Liver (tissue), 9 donors: Measurements from ENCODE around the gene MOGAT3. TPM values are rescaled to one million over a fixed set of nuclear protein-coding genes. Genes with fewer than 3 reads are reported as not detected.

Experiments used
- DNase-seq: peaks from one replicate; pipeline ENCODE4 v3.0.0-alpha.2; 2017; ENCODE audit warnings: low spot score
- H3K27ac ChIP-seq, 2 donors: one replicate each; pipeline ENCODE4 v1.7.0; 2013; ENCODE audit warnings: inconsistent platforms in 2 of 2, low read length in 2 of 2, control low read depth in 1 of 2, low read depth in 1 of 2, mild to moderate bottlenecking in 1 of 2
- H3K27me3 ChIP-seq, 4 donors: one replicate each; pipeline versions ENCODE4 v1.6.1 to v1.7.0; 2013; ENCODE audit warnings: low read length in 3 of 4, inconsistent platforms in 1 of 4, mild to moderate bottlenecking in 1 of 4, moderate library complexity in 1 of 4; ENCODE audit not compliant: control insufficient read depth in 4 of 4, insufficient read depth in 4 of 4
- H3K36me3 ChIP-seq, 4 donors: one replicate each; pipeline versions ENCODE4 v1.6.1 to v1.7.0; 2013; ENCODE audit warnings: low read length in 3 of 4, mild to moderate bottlenecking in 3 of 4, low read depth in 1 of 4, moderate library complexity in 1 of 4; ENCODE audit not compliant: control insufficient read depth in 4 of 4, insufficient read depth in 3 of 4
- H3K4me1 ChIP-seq, 4 donors: one replicate each; pipeline versions ENCODE4 v1.6.1 to v1.7.0; 2013; ENCODE audit warnings: low read length in 3 of 4, mild to moderate bottlenecking in 3 of 4, moderate library complexity in 1 of 4; ENCODE audit not compliant: control insufficient read depth in 4 of 4, insufficient read depth in 4 of 4
- H3K4me3 ChIP-seq, 3 donors: one replicate each; pipeline versions ENCODE4 v1.6.1 to v1.7.0; 2013; ENCODE audit warnings: low read length in 3 of 3, control low read depth in 1 of 3, low read depth in 1 of 3, mild to moderate bottlenecking in 1 of 3
- H3K9ac ChIP-seq, 2 donors: one replicate each; pipeline ENCODE4 v1.7.0; 2013; ENCODE audit warnings: low read length in 2 of 2, mild to moderate bottlenecking in 2 of 2, moderate library complexity in 2 of 2, control low read depth in 1 of 2, low read depth in 1 of 2
- H3K9me3 ChIP-seq, 4 donors: one replicate each; pipeline versions ENCODE4 v1.6.1 to v1.7.0; 2013; ENCODE audit warnings: low read length in 3 of 4; ENCODE audit not compliant: control insufficient read depth in 4 of 4
- EGR1 ChIP-seq, 2 donors: IDR thresholded peaks; 2 replicates each; pipeline ENCODE4 v1.6.1; 2016 to 2018; ENCODE audit warnings: antibody characterized with exemption in 2 of 2, low read depth in 2 of 2
- FOXA1 ChIP-seq: IDR thresholded peaks from 2 replicates; pipeline ENCODE4 v1.6.1; 2016; ENCODE audit warnings: antibody characterized with exemption
- FOXA2 ChIP-seq: IDR thresholded peaks from 2 replicates; pipeline ENCODE4 v1.6.1; 2016; ENCODE audit warnings: antibody characterized with exemption
- HNF4A ChIP-seq, 2 donors: conservative IDR thresholded peaks; 2 replicates each; pipeline ENCODE4 v1.6.1; 2016; ENCODE audit warnings: antibody characterized with exemption in 2 of 2, mild to moderate bottlenecking in 2 of 2
- JUND ChIP-seq, 2 donors: IDR thresholded peaks; 2 replicates each; pipeline ENCODE4 v1.6.1; 2016; ENCODE audit warnings: antibody characterized with exemption in 2 of 2
- NR2F2 ChIP-seq: IDR thresholded peaks from 2 replicates; pipeline ENCODE4 v1.6.1; 2016; ENCODE audit warnings: antibody characterized with exemption
- RAD21 ChIP-seq, 2 donors: IDR thresholded peaks; 2 replicates each; pipeline ENCODE4 v1.6.1; 2016; ENCODE audit warnings: antibody characterized with exemption in 2 of 2, mild to moderate bottlenecking in 2 of 2
- SP1 ChIP-seq: IDR thresholded peaks from 2 replicates; pipeline ENCODE4 v1.6.1; 2018; ENCODE audit warnings: antibody characterized with exemption, mild to moderate bottlenecking
- TAF1 ChIP-seq: conservative IDR thresholded peaks from 2 replicates; pipeline ENCODE4 v1.6.1; 2016; ENCODE audit warnings: antibody characterized with exemption, mild to moderate bottlenecking
- YY1 ChIP-seq: IDR thresholded peaks from 2 replicates; pipeline ENCODE4 v1.6.1; 2016; ENCODE audit warnings: antibody characterized with exemption, mild to moderate bottlenecking
- WGBS: extraction: QIAGEN DNeasy Blood & Tissue Kit; methylation state at CpG from one replicate; pipeline ENCODE4 v1.1.7; 2013; 5-methylcytosine and 5-hydroxymethylcytosine counted together
- polyA plus RNA-seq, 2 donors: library from polyadenylated mRNA; stranded (reverse) in 1 of 2; unstranded in 1 of 2; fragments of 200-250 nt in 1 of 2; fragments of >200 nt in 1 of 2; fragmentation: Nextera tagmentation in 1 of 2; extraction: Ambion mirVana in 1 of 2; gene quantifications; one replicate each; pipeline versions ENCODE4 v1.2.1 to v1.2.3, GENCODE V29; 2013 to 2015
- total RNA-seq, 2 donors: library from RNA; depleted of rRNA; stranded (reverse); fragments of >200 nt; gene quantifications; one replicate each; pipeline ENCODE4 v1.2.3, GENCODE V29; 2014
- TF ChIP-seq, protein P1 (sequence below): IDR thresholded peaks from 2 replicates; pipeline ENCODE4 v1.6.1; 2016; ENCODE audit warnings: antibody characterized with exemption, mild to moderate bottlenecking
- TF ChIP-seq, protein P2 (sequence below): IDR thresholded peaks from 2 replicates; pipeline ENCODE4 v1.6.1; 2016; ENCODE audit warnings: antibody characterized with exemption
- TF ChIP-seq, protein P3 (sequence below): fragments of 150-350 bp; IDR thresholded peaks from 2 replicates; pipeline ENCODE4 v1.5.1; 2017; ENCODE audit warnings: improper control_type of control experiment, low read depth, low read length; ENCODE audit not compliant: missing input control
- TF ChIP-seq, protein P4 (sequence below): IDR thresholded peaks from 2 replicates; pipeline ENCODE4 v1.6.1; 2016; ENCODE audit warnings: antibody characterized with exemption
- TF ChIP-seq, protein P5 (sequence below): IDR thresholded peaks from 2 replicates; pipeline ENCODE4 v1.6.1; 2016; ENCODE audit warnings: antibody characterized with exemption
- donor health status: healthy.
- donor health status: healthy.
- donor health status: healthy.
- donor health status: healthy.
- donor health status: healthy.

Gene MOGAT3
- total and polyA plus RNA-seq, 4 donors = 1.8 to 7.9 (median 3.7) TPM

DNA sequence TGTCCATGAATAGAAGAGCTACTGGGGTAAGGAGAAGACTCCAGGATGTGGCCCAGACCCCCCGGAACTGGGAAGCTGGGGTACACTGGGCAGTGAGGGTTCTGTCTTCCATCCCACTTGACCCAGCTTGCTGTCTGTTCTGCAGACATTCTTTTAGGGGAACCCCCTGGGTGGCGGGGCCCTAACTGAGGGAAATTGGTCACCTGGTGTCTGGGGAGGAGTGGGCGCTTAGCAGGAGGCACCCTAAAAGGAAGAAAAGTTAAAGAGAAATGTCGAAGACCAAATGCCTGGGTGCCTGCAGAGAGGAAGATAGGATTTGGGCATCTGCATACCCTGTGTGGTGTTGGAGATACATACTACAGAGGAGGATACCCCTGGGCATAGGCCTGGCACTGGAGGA, 45.5 kb downstream of the MOGAT3 start:
- H3K27ac ChIP-seq = no peak overlapping the region
- WGBS = 70% methylated on average over 4 of the region's 4 CpGs
- peaks cover 3 to 12% (median 6%) of the 10 kb centered on the region in 4 donors for H3K36me3 ChIP-seq

DNA sequence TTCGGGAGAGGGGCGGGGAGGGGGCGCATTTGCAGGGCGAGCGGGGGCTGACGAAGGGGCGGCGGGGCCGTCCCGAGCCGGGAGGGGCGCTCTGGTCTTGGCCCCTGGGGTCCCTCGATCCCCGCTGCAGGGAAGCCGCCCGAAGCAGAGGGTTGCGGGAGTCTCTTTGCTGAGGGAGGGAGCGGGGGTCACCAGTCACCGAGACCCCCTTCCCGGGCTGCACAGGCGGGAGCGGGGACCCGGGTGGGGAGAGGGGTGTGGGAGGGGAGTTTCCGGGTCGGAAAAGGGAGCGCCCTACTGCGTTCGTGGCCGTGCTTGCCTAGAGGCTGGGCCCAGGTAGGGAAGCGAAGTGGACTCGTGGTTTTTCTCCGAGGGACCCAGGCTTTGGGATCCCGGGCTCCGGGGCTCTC, 46.1 kb downstream of the MOGAT3 start:
- Histone ChIP-seq H3K9me3 (no peaks in the 10 kb centered on the region), H3K27me3 (no peaks in the 10 kb centered on the region), H3K9ac (no peak overlapping the region), H3K4me1 (peaks cover 2 to 20% (median 12%) of the 10 kb centered on the region in 4 donors), H3K36me3 (peaks cover under 1 to 7% (median 6%) of the 10 kb centered on the region in 4 donors), H3K4me3 (peak overlapping the region; percentile 56 to 95 (median 64)), H3K27ac (no peak overlapping the region)
- WGBS = under 1% methylated on average over 34 of the region's 34 CpGs
- TF ChIP-seq JUND (IDR thresholded peaks at IDR 0.05) = no peak
- TF ChIP-seq, protein P1, sequence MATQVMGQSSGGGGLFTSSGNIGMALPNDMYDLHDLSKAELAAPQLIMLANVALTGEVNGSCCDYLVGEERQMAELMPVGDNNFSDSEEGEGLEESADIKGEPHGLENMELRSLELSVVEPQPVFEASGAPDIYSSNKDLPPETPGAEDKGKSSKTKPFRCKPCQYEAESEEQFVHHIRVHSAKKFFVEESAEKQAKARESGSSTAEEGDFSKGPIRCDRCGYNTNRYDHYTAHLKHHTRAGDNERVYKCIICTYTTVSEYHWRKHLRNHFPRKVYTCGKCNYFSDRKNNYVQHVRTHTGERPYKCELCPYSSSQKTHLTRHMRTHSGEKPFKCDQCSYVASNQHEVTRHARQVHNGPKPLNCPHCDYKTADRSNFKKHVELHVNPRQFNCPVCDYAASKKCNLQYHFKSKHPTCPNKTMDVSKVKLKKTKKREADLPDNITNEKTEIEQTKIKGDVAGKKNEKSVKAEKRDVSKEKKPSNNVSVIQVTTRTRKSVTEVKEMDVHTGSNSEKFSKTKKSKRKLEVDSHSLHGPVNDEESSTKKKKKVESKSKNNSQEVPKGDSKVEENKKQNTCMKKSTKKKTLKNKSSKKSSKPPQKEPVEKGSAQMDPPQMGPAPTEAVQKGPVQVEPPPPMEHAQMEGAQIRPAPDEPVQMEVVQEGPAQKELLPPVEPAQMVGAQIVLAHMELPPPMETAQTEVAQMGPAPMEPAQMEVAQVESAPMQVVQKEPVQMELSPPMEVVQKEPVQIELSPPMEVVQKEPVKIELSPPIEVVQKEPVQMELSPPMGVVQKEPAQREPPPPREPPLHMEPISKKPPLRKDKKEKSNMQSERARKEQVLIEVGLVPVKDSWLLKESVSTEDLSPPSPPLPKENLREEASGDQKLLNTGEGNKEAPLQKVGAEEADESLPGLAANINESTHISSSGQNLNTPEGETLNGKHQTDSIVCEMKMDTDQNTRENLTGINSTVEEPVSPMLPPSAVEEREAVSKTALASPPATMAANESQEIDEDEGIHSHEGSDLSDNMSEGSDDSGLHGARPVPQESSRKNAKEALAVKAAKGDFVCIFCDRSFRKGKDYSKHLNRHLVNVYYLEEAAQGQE = no peak
- TF ChIP-seq EGR1 (IDR thresholded peaks at IDR 0.05; ENCODE audit: low read depth in 2 of 2) = no peak
- TF ChIP-seq, protein P2, sequence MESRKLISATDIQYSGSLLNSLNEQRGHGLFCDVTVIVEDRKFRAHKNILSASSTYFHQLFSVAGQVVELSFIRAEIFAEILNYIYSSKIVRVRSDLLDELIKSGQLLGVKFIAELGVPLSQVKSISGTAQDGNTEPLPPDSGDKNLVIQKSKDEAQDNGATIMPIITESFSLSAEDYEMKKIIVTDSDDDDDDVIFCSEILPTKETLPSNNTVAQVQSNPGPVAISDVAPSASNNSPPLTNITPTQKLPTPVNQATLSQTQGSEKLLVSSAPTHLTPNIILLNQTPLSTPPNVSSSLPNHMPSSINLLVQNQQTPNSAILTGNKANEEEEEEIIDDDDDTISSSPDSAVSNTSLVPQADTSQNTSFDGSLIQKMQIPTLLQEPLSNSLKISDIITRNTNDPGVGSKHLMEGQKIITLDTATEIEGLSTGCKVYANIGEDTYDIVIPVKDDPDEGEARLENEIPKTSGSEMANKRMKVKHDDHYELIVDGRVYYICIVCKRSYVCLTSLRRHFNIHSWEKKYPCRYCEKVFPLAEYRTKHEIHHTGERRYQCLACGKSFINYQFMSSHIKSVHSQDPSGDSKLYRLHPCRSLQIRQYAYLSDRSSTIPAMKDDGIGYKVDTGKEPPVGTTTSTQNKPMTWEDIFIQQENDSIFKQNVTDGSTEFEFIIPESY = no peak
- no peak for DNase-seq

More for the DNA sequence above, 45.5 kb downstream of the MOGAT3 start:
- Histone ChIP-seq H3K9ac (no peak overlapping the region), H3K9me3 (no peaks in the 10 kb centered on the region), H3K27me3 (no peaks in the 10 kb centered on the region), H3K4me1 (peaks cover 2 to 20% (median 12%) of the 10 kb centered on the region in 4 donors), H3K4me3 (peak overlapping the region; percentile 27 to 95 (median 56))
- TF ChIP-seq YY1 = no peak
- TF ChIP-seq RAD21 (IDR thresholded peaks at IDR 0.05) = no peak
- TF ChIP-seq FOXA2 = no peak
- TF ChIP-seq TAF1 = no peak
- no peak for TF ChIP-seq NR2F2
- TF ChIP-seq EGR1 (IDR thresholded peaks at IDR 0.05; ENCODE audit: low read depth in 2 of 2) = no peak
- TF ChIP-seq SP1 = no peak
- TF ChIP-seq, protein P2 = no peak
- TF ChIP-seq, protein P3, sequence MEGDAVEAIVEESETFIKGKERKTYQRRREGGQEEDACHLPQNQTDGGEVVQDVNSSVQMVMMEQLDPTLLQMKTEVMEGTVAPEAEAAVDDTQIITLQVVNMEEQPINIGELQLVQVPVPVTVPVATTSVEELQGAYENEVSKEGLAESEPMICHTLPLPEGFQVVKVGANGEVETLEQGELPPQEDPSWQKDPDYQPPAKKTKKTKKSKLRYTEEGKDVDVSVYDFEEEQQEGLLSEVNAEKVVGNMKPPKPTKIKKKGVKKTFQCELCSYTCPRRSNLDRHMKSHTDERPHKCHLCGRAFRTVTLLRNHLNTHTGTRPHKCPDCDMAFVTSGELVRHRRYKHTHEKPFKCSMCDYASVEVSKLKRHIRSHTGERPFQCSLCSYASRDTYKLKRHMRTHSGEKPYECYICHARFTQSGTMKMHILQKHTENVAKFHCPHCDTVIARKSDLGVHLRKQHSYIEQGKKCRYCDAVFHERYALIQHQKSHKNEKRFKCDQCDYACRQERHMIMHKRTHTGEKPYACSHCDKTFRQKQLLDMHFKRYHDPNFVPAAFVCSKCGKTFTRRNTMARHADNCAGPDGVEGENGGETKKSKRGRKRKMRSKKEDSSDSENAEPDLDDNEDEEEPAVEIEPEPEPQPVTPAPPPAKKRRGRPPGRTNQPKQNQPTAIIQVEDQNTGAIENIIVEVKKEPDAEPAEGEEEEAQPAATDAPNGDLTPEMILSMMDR = no peak
- no peak for TF ChIP-seq FOXA1
- no peak for TF ChIP-seq HNF4A (conservative IDR thresholded peaks at IDR 0.05)
- TF ChIP-seq, protein P4, sequence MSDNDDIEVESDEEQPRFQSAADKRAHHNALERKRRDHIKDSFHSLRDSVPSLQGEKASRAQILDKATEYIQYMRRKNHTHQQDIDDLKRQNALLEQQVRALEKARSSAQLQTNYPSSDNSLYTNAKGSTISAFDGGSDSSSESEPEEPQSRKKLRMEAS = no peak
- TF ChIP-seq, protein P5, sequence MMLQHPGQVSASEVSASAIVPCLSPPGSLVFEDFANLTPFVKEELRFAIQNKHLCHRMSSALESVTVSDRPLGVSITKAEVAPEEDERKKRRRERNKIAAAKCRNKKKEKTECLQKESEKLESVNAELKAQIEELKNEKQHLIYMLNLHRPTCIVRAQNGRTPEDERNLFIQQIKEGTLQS = no peak
- no peak for DNase-seq
